Fibroblast of lung (primary cell): ENCODE results near the gene ATAD5.

Experiments used
- EZH2 ChIP-seq: IDR thresholded peaks from 2 replicates; pipeline ENCODE4 v1.5.1; 2012; ENCODE audit warnings: low read length, control low read depth, mild to moderate bottlenecking; ENCODE audit errors: missing control alignments
- TF ChIP-seq, protein P1 (sequence below), 2 donors: IDR thresholded peaks in 1 of 2; conservative IDR thresholded peaks in 1 of 2; 1 replicate in 1 of 2; 2 replicates in 1 of 2; pipeline ENCODE4 v1.5.1; 2011 to 2012; ENCODE audit warnings: low read length in 2 of 2, control low read depth in 1 of 2, inconsistent platforms in 1 of 2, low read depth in 1 of 2, mild to moderate bottlenecking in 1 of 2

DNA sequence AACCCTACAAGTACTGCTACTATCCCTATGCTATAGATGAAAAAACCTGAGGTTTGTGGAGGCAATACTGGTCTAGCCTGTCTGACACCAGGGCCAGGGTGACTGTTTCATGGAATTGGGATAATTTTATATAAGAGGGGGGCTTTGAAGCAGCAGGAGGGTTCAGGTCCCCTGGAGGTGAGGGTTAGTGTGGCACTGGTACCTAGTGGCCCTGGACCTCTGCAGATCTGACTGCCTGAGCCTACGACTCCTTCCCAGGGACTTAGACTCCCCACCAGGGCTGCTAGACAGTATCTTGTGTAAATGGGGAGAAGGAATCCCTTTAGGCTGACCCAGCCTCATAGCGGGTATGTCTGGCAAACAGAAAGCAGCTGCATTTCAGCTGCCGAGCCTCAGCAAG is 96.8 kb downstream of the ATAD5 start:
- TF ChIP-seq, protein P1, sequence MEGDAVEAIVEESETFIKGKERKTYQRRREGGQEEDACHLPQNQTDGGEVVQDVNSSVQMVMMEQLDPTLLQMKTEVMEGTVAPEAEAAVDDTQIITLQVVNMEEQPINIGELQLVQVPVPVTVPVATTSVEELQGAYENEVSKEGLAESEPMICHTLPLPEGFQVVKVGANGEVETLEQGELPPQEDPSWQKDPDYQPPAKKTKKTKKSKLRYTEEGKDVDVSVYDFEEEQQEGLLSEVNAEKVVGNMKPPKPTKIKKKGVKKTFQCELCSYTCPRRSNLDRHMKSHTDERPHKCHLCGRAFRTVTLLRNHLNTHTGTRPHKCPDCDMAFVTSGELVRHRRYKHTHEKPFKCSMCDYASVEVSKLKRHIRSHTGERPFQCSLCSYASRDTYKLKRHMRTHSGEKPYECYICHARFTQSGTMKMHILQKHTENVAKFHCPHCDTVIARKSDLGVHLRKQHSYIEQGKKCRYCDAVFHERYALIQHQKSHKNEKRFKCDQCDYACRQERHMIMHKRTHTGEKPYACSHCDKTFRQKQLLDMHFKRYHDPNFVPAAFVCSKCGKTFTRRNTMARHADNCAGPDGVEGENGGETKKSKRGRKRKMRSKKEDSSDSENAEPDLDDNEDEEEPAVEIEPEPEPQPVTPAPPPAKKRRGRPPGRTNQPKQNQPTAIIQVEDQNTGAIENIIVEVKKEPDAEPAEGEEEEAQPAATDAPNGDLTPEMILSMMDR (conservative IDR thresholded peaks at IDR 0.05 in 1 of 2, IDR thresholded peaks at IDR 0.05 in 1 of 2; ENCODE audit: low read depth in 1 of 2, low read length in 2 of 2) = no peak
- TF ChIP-seq EZH2 = no peak
